Dedifferentiated amniotic fluid mesenchymal stem cell (primary cell): Measurements from ENCODE around the gene KRAS.
"Not testable (repeated sequence)": the region's sequence is repeated elsewhere in the genome, so short reads cannot be mapped to it uniquely, and the experiment has no call there.

Experiments used
- DNase-seq: peaks from one replicate; pipeline ENCODE4 v3.0.0-alpha.2; 2016; ENCODE audit errors: extremely low spot score

KRAS gene

GRCh38 chr12:25250744-25251730, at the start of gene KRAS:
Gene KRAS, minus strand, starts transcription at chr12:25250929.
- peak; percentile 97 for DNase-seq

- no peak for DNase-seq
Measured at GRCh38 chr12:25296381-25296780, 45.7 kb upstream of the KRAS start.

GRCh38 chr12:25295361-25295760, 44.6 kb upstream of the KRAS start:
- no peak for DNase-seq

DNA sequence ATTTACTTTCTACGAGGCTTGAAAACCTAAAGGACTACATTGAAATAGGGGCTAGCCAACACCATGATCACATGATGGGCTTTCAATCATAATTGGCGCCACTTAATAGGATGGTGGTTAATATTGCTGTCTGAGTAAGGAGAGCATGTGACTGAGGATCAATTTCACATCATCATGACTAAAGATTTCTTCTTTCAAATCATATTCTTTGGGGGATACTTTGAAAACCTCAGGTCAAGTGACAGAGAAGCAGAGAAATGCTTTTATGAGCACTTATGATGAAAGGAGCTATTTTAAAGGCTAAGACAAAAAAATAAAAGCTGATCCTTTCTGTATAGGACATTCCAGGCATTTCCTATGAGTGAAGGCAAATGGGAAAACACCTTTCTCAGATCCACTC, 42.9 kb upstream of the KRAS start:
- no peak for DNase-seq

DNA sequence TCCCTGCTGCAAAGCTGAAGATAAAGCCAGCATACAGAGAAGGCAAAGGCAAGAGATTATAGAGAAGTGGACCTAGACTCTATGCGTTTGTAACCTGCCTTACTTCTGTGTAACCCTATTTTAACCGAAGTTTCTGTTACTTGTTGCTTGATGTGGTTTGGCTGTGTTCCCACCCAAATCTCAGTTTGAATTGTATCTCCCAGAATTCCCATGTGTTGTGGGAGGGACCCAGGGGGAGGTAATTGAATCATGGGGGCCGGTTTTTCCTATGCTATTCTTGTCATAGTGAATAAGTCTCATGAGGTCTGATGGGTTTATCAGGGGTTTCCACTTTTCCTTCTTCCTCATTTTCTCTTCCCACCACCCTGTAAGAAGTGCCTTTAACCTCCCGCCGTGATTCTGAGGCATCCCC, 42.1 kb upstream of the KRAS start:
- not testable (repeated sequence) for DNase-seq

GRCh38 chr12:25287610-25288009, 36.9 kb upstream of the KRAS start:
- no peak for DNase-seq

GRCh38 chr12:25286837-25287236, 36.1 kb upstream of the KRAS start:
- DNase-seq, result no peak

DNA sequence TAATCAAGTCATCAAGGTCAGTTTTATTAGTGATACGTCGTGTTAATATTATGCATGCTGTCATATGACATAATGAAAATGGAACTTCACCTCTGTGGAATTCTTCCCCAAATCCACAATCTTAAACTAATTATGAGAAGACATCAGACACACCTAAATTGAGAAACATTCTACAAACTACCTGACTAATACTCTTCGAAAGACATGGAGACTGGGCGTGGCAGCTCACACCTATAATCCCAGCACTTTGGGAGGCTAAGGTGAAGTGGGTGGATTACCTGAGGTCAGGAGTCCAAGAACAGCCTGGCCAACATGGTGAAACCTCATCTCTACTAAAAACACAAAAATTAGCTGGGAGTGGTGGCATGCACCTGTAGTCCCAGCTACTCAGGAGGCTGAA, 33.3 kb upstream of the KRAS start:
- DNase-seq, result no peak

GRCh38 chr12:25283006-25283405, 32.3 kb upstream of the KRAS start:
- no peak for DNase-seq

DNA sequence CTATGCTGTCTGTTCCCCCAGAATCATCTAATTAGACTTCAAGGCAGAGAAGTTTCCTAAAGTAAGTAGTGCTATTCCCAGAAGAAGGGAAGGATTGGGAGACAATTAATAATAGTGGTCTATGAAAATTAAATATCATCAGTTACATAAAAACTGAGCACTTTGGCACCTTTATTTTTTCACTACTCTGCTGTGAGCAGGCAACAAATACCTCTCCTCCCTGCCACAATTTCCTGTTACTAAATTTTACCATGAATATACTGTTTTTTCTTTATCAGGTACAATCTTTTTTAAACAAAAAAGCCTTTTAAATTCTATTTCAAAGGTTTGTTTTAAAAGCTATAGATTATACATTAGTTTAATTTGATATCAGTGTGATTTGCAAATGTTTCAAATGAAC, 29.4 kb upstream of the KRAS start:
- DNase-seq, result no peak

DNA sequence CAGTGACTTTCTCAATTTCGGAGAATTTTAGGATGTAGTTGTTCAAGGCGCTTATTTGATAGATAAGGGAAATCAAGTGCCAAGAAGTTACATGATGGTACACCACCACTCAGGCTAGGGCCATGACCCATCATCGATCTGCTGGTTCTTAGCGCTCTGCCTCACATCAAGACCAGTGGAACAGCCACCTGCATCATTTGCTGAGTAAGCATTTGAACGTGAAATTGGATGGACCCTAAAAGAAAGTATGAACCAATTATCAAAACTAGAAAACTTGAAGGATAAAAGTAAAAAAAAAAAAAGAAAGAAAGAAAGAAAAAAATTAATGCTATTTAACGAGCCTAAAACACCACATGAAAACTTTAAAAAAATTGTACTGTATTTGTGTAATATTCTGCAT, 27.5 kb upstream of the KRAS start:
- DNase-seq, result no peak

- peak; percentile 28 for DNase-seq
Measured at GRCh38 chr12:25276199-25276937, 25.6 kb upstream of the KRAS start.

GRCh38 chr12:25271486-25272098, 20.9 kb upstream of the KRAS start:
- DNase-seq, result no peak

DNA sequence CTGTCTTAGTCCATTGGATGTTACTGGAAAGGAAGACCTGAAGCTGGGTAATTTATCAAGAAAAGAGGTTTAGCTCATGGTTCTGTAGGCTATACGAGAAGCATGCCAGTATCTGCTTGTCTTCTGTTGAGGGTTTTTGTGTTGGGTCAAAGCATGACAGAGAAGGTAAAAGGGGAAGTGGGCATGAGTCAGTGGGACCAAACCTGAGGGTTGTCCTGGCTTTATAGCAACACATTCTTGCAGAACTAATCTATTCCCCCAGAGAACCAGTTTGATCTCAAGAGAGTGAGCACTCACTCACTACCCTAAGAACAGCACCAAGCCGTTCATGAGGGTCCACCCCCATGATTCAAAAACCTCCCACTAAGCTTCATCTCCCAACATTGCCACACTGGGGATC, 19.0 kb upstream of the KRAS start:
- no peak for DNase-seq

DNA sequence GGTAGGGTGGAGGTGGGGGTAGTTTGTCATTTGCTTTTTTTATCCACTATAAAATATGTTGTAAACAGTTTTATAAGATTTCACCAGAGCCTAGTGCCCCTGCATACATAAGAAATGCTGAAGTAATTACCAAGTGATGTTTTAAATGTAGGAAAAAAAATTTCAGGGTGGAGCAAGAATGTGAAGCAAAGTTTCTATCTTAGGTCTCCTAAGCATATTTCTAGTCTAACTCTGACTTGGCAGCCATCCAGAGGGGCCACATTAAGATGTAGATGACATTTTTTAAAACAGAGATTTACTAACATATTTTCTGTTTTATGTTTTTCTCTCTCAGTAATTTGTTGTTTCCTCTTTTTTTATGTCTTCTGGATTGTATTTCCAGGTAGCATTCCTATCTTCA, 15.8 kb upstream of the KRAS start:
- DNase-seq, result peak; percentile 67

DNA sequence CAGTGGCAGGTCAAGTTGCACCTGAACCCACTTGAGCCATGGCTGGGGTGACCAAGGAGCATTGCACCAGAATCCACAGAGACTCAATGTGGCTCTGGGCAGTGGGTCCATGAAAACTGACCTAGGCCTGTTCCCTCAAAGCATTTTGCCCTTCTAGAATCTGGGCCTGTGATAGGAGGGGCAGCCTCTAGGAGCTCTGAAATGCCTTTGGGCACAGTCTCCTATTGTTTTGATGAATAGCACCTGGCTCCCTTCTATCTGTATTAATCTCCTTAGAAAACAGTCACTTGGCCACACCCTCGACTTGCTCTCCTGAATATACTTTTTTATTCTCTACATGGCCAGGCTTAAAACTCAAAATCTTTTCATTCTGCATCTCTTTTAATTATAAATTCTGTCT, 14.1 kb upstream of the KRAS start:
- DNase-seq, result no peak

GRCh38 chr12:25264114-25264513, 13.4 kb upstream of the KRAS start:
- DNase-seq, result no peak

- no peak for DNase-seq
Measured at GRCh38 chr12:25263594-25263993, 12.9 kb upstream of the KRAS start.

- no peak for DNase-seq
Measured at GRCh38 chr12:25262389-25263074, 11.8 kb upstream of the KRAS start.

DNA sequence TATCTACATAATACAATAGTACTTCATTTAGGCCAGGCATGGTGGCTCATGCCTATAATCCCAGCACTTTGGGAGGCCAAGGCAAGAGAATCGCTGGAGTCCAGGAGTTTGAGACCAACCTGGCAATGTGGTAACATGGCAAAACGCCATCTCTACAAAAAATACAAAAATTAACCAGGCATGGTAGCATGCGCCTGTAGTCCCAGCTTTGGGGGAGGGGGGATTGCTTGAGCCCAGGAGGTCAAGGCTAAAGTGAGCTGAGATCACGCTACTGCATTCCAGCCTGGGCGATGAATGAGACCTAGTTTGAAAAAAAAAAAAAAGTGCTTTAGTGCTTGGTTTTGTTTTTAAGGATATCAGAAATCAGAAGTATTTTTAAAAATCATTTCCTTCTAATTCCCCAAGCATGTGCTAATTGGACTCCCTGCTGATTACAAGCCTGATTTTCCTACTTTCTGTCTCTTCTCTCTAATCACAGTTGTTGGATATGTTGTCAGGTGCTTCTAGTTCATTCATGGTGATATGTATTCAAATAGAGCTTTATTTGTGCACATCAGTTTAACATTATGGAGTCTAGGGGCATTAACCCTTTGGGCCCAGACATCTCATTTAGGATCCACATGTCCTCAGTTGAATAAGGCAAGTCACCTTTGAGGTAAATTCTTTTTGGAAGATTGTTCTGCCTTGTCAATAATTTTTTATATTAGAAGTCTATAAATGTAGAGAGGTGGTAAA, 7.0 kb upstream of the KRAS start:
- DNase-seq, result no peak

DNA sequence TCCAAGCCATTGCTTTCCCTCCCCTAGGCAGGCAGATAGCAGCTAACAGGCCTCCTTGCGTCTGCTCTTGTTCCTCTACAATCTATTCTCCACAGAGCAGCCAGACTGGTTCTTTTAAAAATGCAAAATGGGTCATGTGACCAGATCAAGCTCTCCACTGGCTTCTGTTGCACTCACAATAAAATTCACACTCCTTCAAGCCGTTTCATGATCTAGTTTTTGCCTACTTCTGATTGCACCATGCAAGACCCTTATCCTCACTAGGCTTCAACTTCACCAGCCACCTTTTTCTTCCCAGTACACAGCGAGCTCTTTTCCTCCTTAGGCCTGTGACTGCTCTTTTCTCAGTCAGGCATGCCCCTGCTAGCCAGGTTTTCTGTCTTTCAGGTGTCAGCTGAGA, 6.1 kb upstream of the KRAS start:
- no peak for DNase-seq
